Measurements from ENCODE around the gene CNDP1.

CNDP1 gene

DNA sequence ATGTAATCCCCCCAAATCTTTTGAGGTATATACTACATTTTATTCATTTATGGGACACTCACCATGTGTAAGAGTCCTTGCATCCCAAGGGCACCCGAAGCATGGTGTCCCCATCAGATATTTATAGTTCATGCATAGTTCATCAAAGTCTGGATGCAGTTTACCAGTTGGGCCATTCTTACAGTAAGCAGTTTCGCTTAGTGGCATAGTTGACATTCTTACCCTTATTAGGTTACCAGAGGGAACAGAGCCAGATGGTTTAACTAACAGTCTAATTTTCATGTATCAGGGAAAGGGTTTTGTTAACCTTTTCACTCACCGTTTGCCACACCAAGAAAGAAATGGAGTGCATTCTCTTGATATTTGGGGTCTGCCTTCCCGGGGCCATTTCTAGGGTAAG is 70.5 kb downstream of the CNDP1 start:
- Histone ChIP-seq H3K4me2 (ENCODE audit: insufficient read depth, low read length) (no peak overlapping the region), H3K36me3 (ENCODE audit: insufficient read depth, low read length) (no peaks in the 10 kb centered on the region), H3K27ac (ENCODE audit: low read length) (no peak overlapping the region), H3K9me3 (ENCODE audit: insufficient read depth, low read length, severe bottlenecking) (no peaks in the 10 kb centered on the region), H3K4me3 (ENCODE audit: low read depth in 1 of 2, low read length in 2 of 2) (no peak overlapping the region), H3K9ac (ENCODE audit: low read depth, low read length) (no peak overlapping the region), H3K79me2 (ENCODE audit: insufficient read depth, low read length) (peaks cover 79% of the 10 kb centered on the region), H3K4me1 (ENCODE audit: insufficient read depth, low read length) (peaks cover 2% of the 10 kb centered on the region; the same call in 1 of the 2 replicates), H4K20me1 (ENCODE audit: insufficient read depth, low read length) (peaks cover 26% of the 10 kb centered on the region), H2AFZ (ENCODE audit: low read depth, low read length) (no peak overlapping the region), H3K27me3 (ENCODE audit: insufficient read depth, low read length, poor library complexity) (no peaks in the 10 kb centered on the region)
- DNase-seq (no peak), ATAC-seq (ENCODE audit: insufficient read depth, low read depth) (no peak)
- no peak for TF ChIP-seq EZH2 (IDR thresholded peaks at IDR 0.05; ENCODE audit: borderline replicate concordance, low read depth, low read length, severe bottlenecking)
- TF ChIP-seq, protein P1, sequence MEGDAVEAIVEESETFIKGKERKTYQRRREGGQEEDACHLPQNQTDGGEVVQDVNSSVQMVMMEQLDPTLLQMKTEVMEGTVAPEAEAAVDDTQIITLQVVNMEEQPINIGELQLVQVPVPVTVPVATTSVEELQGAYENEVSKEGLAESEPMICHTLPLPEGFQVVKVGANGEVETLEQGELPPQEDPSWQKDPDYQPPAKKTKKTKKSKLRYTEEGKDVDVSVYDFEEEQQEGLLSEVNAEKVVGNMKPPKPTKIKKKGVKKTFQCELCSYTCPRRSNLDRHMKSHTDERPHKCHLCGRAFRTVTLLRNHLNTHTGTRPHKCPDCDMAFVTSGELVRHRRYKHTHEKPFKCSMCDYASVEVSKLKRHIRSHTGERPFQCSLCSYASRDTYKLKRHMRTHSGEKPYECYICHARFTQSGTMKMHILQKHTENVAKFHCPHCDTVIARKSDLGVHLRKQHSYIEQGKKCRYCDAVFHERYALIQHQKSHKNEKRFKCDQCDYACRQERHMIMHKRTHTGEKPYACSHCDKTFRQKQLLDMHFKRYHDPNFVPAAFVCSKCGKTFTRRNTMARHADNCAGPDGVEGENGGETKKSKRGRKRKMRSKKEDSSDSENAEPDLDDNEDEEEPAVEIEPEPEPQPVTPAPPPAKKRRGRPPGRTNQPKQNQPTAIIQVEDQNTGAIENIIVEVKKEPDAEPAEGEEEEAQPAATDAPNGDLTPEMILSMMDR (IDR thresholded peaks at IDR 0.05; ENCODE audit: borderline replicate concordance, extremely low read depth, low read length, poor library complexity, severe bottlenecking), result no peak

DNA sequence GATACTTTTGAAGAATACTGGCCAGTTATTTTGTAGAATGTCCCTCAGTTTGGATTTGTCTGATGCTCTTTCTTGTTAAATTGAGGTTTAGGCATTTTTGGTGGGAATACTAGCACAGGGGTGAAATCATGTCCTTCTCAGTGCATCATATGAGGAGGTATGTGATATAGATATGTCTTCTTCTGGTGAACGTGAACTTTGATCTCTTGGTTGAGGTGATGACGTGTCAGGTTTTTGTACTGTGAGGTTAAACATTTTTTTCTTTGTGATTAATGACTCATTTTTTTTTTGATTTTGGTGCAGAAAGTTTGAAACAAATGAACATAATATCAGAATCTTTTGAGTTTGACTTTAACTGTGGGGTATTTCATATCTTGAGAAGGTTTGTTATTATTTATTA is 74.4 kb downstream of the CNDP1 start:
- H3K27ac ChIP-seq (ENCODE audit: low read length), result no peak overlapping the region
- peaks cover 65% of the 10 kb centered on the region for H3K79me2 ChIP-seq (ENCODE audit: insufficient read depth, low read length)
- no peak for ATAC-seq (ENCODE audit: insufficient read depth, low read depth)
- H3K4me2 ChIP-seq (ENCODE audit: insufficient read depth, low read length), result no peak overlapping the region
- no peak overlapping the region for H3K9ac ChIP-seq (ENCODE audit: low read depth, low read length)
- no peaks in the 10 kb centered on the region for H3K27me3 ChIP-seq (ENCODE audit: insufficient read depth, low read length, poor library complexity)
- H2AFZ ChIP-seq (ENCODE audit: low read depth, low read length), result no peak overlapping the region
- peaks cover 32% of the 10 kb centered on the region for H4K20me1 ChIP-seq (ENCODE audit: insufficient read depth, low read length)
- H3K4me1 ChIP-seq (ENCODE audit: insufficient read depth, low read length), result no peaks in the 10 kb centered on the region
- no peak overlapping the region for H3K4me3 ChIP-seq (ENCODE audit: low read depth in 1 of 2, low read length in 2 of 2)
- no peaks in the 10 kb centered on the region for H3K36me3 ChIP-seq (ENCODE audit: insufficient read depth, low read length)
- DNase-seq, result no peak
- no peaks in the 10 kb centered on the region for H3K9me3 ChIP-seq (ENCODE audit: insufficient read depth, low read length, severe bottlenecking)
- no peak for TF ChIP-seq EZH2 (IDR thresholded peaks at IDR 0.05; ENCODE audit: borderline replicate concordance, low read depth, low read length, severe bottlenecking)
- TF ChIP-seq, protein P1 (IDR thresholded peaks at IDR 0.05; ENCODE audit: borderline replicate concordance, extremely low read depth, low read length, poor library complexity, severe bottlenecking), result no peak

DNA sequence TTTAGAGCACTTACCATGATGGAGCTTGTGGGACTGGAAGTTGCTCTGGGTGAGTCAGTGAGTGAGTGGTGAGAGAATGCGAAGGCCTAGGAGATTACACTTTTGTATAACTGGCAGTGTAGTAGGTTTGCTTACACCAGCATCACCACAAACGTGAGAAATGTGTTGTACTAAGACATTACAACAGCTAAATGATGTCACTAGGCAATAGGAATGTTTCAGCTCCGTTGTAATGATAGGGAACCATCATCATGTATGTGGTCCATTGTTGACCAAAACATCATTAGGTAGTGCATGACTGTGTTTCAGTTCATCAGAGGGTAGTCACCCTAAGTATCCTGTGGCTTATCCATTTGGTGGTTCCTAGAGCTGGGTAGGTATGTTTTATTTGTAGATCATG is 75.2 kb downstream of the CNDP1 start:
- Histone ChIP-seq H3K4me1 (ENCODE audit: insufficient read depth, low read length) (no peaks in the 10 kb centered on the region), H3K79me2 (ENCODE audit: insufficient read depth, low read length) (peaks cover 65% of the 10 kb centered on the region), H3K4me3 (ENCODE audit: low read depth in 1 of 2, low read length in 2 of 2) (no peak overlapping the region), H3K36me3 (ENCODE audit: insufficient read depth, low read length) (no peaks in the 10 kb centered on the region), H2AFZ (ENCODE audit: low read depth, low read length) (no peak overlapping the region), H4K20me1 (ENCODE audit: insufficient read depth, low read length) (peaks cover 26% of the 10 kb centered on the region; the same call in 1 of the 2 replicates), H3K27ac (ENCODE audit: low read length) (no peak overlapping the region), H3K4me2 (ENCODE audit: insufficient read depth, low read length) (no peak overlapping the region), H3K9me3 (ENCODE audit: insufficient read depth, low read length, severe bottlenecking) (no peaks in the 10 kb centered on the region), H3K27me3 (ENCODE audit: insufficient read depth, low read length, poor library complexity) (no peaks in the 10 kb centered on the region), H3K9ac (ENCODE audit: low read depth, low read length) (no peak overlapping the region)
- ATAC-seq (ENCODE audit: insufficient read depth, low read depth) (no peak), DNase-seq (no peak)
- TF ChIP-seq EZH2 (IDR thresholded peaks at IDR 0.05; ENCODE audit: borderline replicate concordance, low read depth, low read length, severe bottlenecking), result no peak
- TF ChIP-seq, protein P1 (IDR thresholded peaks at IDR 0.05; ENCODE audit: borderline replicate concordance, extremely low read depth, low read length, poor library complexity, severe bottlenecking), result no peak
